GM23338 (cell line): ENCODE results near the gene SLC35G1. TPM values are rescaled to one million over a fixed set of nuclear protein-coding genes. Genes with fewer than 3 reads are reported as not detected.

Experiments
- ATAC-seq: fragments of 200-7000 bp; cut with Tn5 transposase; 3 replicates; pipeline ENCODE4 v1.9.1; 2020
- DNase-seq: peaks from one replicate; pipeline ENCODE4 v3.0.0-alpha.2; 2015; ENCODE audit warnings: low spot score
- H2AFZ ChIP-seq: fragments of 200-600 bp; sonication (generic); 2 replicates; pipeline ENCODE4 v1.8.0; 2016; ENCODE audit warnings: antibody characterized with exemption, mild to moderate bottlenecking, moderate library complexity
- H3F3A ChIP-seq: fragments of 200-600 bp; sonication (generic); replicated peaks from 2 replicates; pipeline ENCODE4 v1.8.0; 2017; ENCODE audit warnings: antibody characterized with exemption, mixed run types, low read depth
- H3K27ac ChIP-seq: fragments of 200-600 bp; sonication (generic); 2 replicates; pipeline ENCODE4 v1.6.1; 2016; ENCODE audit warnings: low read depth
- H3K27me3 ChIP-seq: fragments of 200-600 bp; sonication (generic); 2 replicates; pipeline ENCODE4 v1.8.0; 2016; ENCODE audit warnings: mild to moderate bottlenecking, mixed run types, moderate library complexity; ENCODE audit not compliant: insufficient read depth
- H3K36me3 ChIP-seq: fragments of 200-600 bp; sonication (generic); 2 replicates; pipeline ENCODE4 v1.8.0; 2016; ENCODE audit warnings: mild to moderate bottlenecking; ENCODE audit not compliant: insufficient read depth
- H3K4me1 ChIP-seq: fragments of 200-600 bp; sonication (generic); 2 replicates; pipeline ENCODE4 v1.8.0; 2016; ENCODE audit warnings: mild to moderate bottlenecking, moderate library complexity; ENCODE audit not compliant: insufficient read depth
- H3K4me2 ChIP-seq: fragments of 200-600 bp; sonication (generic); 2 replicates; pipeline ENCODE4 v1.7.1; 2017; ENCODE audit warnings: mixed run types
- H3K4me3 ChIP-seq: fragments of 200-600 bp; sonication (generic); 2 replicates; pipeline ENCODE4 v1.6.1; 2016; ENCODE audit warnings: mixed run types
- H3K79me2 ChIP-seq: fragments of 200-600 bp; sonication (generic); replicated peaks from 2 replicates; pipeline ENCODE4 v1.8.0; 2017; ENCODE audit warnings: mild to moderate bottlenecking; ENCODE audit not compliant: insufficient read depth
- H3K9me2 ChIP-seq: fragments of 200-600 bp; sonication (generic); 2 replicates; pipeline ENCODE4 v1.8.0; 2017; ENCODE audit not compliant: insufficient read depth
- H4K20me1 ChIP-seq: fragments of 200-600 bp; sonication (generic); replicated peaks from 2 replicates; pipeline ENCODE4 v1.8.0; 2017; ENCODE audit warnings: mild to moderate bottlenecking; ENCODE audit not compliant: insufficient read depth
- H3K27ac Mint-ChIP-seq: 2 replicates; pipeline ENCODE4 v1.8.0; 2020; ENCODE audit warnings: inconsistent platforms, mild to moderate bottlenecking, moderate library complexity, mixed read lengths
- H3K27me3 Mint-ChIP-seq: 3 replicates; pipeline ENCODE4 v1.8.0; 2022; ENCODE audit warnings: low read depth, mild to moderate bottlenecking, moderate library complexity, mixed read lengths, inconsistent platforms; ENCODE audit not compliant: insufficient read depth, poor library complexity
- H3K36me3 Mint-ChIP-seq: 3 replicates; pipeline ENCODE4 v1.8.0; 2021; ENCODE audit warnings: low read depth, mild to moderate bottlenecking, inconsistent platforms, moderate library complexity, mixed read lengths
- H3K4me1 Mint-ChIP-seq: 3 replicates; pipeline ENCODE4 v1.8.0; 2020; ENCODE audit warnings: mild to moderate bottlenecking, inconsistent platforms, mixed read lengths
- H3K4me3 Mint-ChIP-seq: 3 replicates; pipeline ENCODE4 v1.8.0; 2021; ENCODE audit warnings: moderate library complexity, mild to moderate bottlenecking, inconsistent platforms, mixed read lengths
- H3K9me3 Mint-ChIP-seq: 3 replicates; pipeline ENCODE4 v1.8.0; 2020; ENCODE audit warnings: moderate library complexity, mild to moderate bottlenecking, inconsistent platforms, mixed read lengths
- CREB1 ChIP-seq: fragments of 250-450 bp; sonication (Bioruptor Pico); IDR thresholded peaks from 2 replicates; pipeline ENCODE4 v1.5.0; 2020; ENCODE audit warnings: low read depth, mild to moderate bottlenecking, moderate library complexity
- ETS1 ChIP-seq: IDR thresholded peaks from 2 replicates; pipeline ENCODE4 v1.6.1; 2016; ENCODE audit warnings: antibody characterized with exemption
- NANOG ChIP-seq: IDR thresholded peaks from 2 replicates; pipeline ENCODE4 v1.6.1; 2016; ENCODE audit warnings: antibody characterized with exemption, borderline replicate concordance
- ZNF114 ChIP-seq: fragments of 250-450 bp; sonication (Bioruptor Pico); IDR thresholded peaks from 2 replicates; pipeline ENCODE4 v1.5.0; 2020; ENCODE audit warnings: mild to moderate bottlenecking, moderate library complexity
- ZNF462 ChIP-seq: fragments of 250-450 bp; sonication (Bioruptor Pico); IDR thresholded peaks from 2 replicates; pipeline ENCODE4 v1.5.0; 2020; ENCODE audit warnings: mild to moderate bottlenecking, moderate library complexity
- polyA plus RNA-seq: library from polyadenylated mRNA; unstranded; fragments of >200 nt; fragmentation: Nextera tagmentation; extraction: Ambion mirVana; gene quantifications from 2 replicates; pipeline ENCODE4 v1.2.1, GENCODE V29; 2016
- total RNA-seq: library from RNA; depleted of rRNA; stranded (reverse); fragments of >200 nt; shearing (Covaris generic); gene quantifications from 2 replicates; pipeline ENCODE4 v1.2.3, GENCODE V29; 2014

The SLC35G1 gene
- total and polyA plus RNA-seq, 2 experiments from 2014 or later: 3.9 to 4.1 TPM

GRCh38 chr10:93940881-93941280 lies 47.1 kb downstream of the SLC35G1 start (continued):
- no peak for TF ChIP-seq ZNF462 (CRISPR knock-in tag)

GRCh38 chr10:93941606-93942005 lies 47.8 kb downstream of the SLC35G1 start:
- H3K4me3 ChIP-seq: no peak overlapping the region
- DNase-seq (no peak), ATAC-seq (no peak)
- no peaks in the 10 kb centered on the region for H3F3A ChIP-seq
- no peaks in the 10 kb centered on the region for H4K20me1 ChIP-seq
- H3K4me1 ChIP-seq: no peaks in the 10 kb centered on the region
- no peak overlapping the region for H2AFZ ChIP-seq
- H3K27ac Mint-ChIP-seq: no peak overlapping the region
- no peaks in the 10 kb centered on the region for H3K36me3 ChIP-seq
- no peaks in the 10 kb centered on the region for H3K4me1 Mint-ChIP-seq
- H3K4me3 Mint-ChIP-seq: no peak overlapping the region
- no peaks in the 10 kb centered on the region for H3K79me2 ChIP-seq
- no peak overlapping the region for H3K4me2 ChIP-seq
- H3K27ac ChIP-seq: no peak overlapping the region
- H3K27me3 Mint-ChIP-seq: no peaks in the 10 kb centered on the region
- no peaks in the 10 kb centered on the region for H3K9me3 Mint-ChIP-seq
- no peaks in the 10 kb centered on the region for H3K36me3 Mint-ChIP-seq
- H3K27me3 ChIP-seq: no peaks in the 10 kb centered on the region
- no peaks in the 10 kb centered on the region for H3K9me2 ChIP-seq
- no peak for TF ChIP-seq CREB1 (CRISPR knock-in tag)
- TF ChIP-seq ZNF462 (CRISPR knock-in tag): no peak
- TF ChIP-seq ETS1: no peak
- TF ChIP-seq NANOG: no peak
- TF ChIP-seq ZNF114 (CRISPR knock-in tag): no peak
